ENCODE results near the gene CREB3L2. TPM values are rescaled to one million over a fixed set of nuclear protein-coding genes. Genes with fewer than 3 reads are reported as not detected.

Gene CREB3L2
- total RNA-seq, 1 experiment from 2014 or later: 16.0 TPM

GRCh38 chr7:137956183-137956582 is 45.7 kb downstream of the CREB3L2 start:
- Histone ChIP-seq H3K4me3 (no peak overlapping the region), H3K9me3 (replicated peaks) (no peaks in the 10 kb centered on the region), H3K4me1 (replicated peaks) (peaks cover 33% of the 10 kb centered on the region), H3K27me3 (replicated peaks) (no peaks in the 10 kb centered on the region), H3K27ac (no peak overlapping the region), H3K36me3 (0 out of 2 replicates have a peak, but pooled peaks cover 3% of the 10 kb centered on the region)
- no peak for DNase-seq (ENCODE audit: low read depth in 1 of 2, low spot score in 2 of 2)

GRCh38 chr7:137954614-137955013 is 47.3 kb downstream of the CREB3L2 start:
- Histone ChIP-seq H3K36me3 (0 out of 2 replicates have a peak, but pooled peaks cover 3% of the 10 kb centered on the region), H3K4me1 (replicated peaks) (peaks cover 31% of the 10 kb centered on the region), H3K9me3 (replicated peaks) (no peaks in the 10 kb centered on the region), H3K27me3 (replicated peaks) (no peaks in the 10 kb centered on the region), H3K27ac (peak overlapping the region; percentile 74), H3K4me3 (no peak overlapping the region)
- no peak for DNase-seq (ENCODE audit: low read depth in 1 of 2, low spot score in 2 of 2)

- H3K27ac ChIP-seq: peak overlapping the region; percentile 74
- no peak overlapping the region for H3K4me3 ChIP-seq
- 0 out of 2 replicates have a peak, but pooled peaks cover 3% of the 10 kb centered on the region for H3K36me3 ChIP-seq
- no peaks in the 10 kb centered on the region for H3K27me3 ChIP-seq (replicated peaks)
- H3K9me3 ChIP-seq (replicated peaks): no peaks in the 10 kb centered on the region
- peak; percentile 59 to 76 for DNase-seq (ENCODE audit: low read depth in 1 of 2, low spot score in 2 of 2)
- H3K4me1 ChIP-seq (replicated peaks): peaks cover 31% of the 10 kb centered on the region
Observed at GRCh38 chr7:137953665-137954470, 48.0 kb downstream of the CREB3L2 start.

GRCh38 chr7:137953043-137953664 is 48.7 kb downstream of the CREB3L2 start:
- no peaks in the 10 kb centered on the region for H3K9me3 ChIP-seq (replicated peaks)
- H3K4me3 ChIP-seq: no peak overlapping the region
- peaks cover 31% of the 10 kb centered on the region for H3K4me1 ChIP-seq (replicated peaks)
- H3K36me3 ChIP-seq: 0 out of 2 replicates have a peak, but pooled peaks cover 3% of the 10 kb centered on the region
- DNase-seq (ENCODE audit: low read depth in 1 of 2, low spot score in 2 of 2): peak in 1 of 2 experiments; percentile 72
- H3K27ac ChIP-seq: peak overlapping the region; percentile 74
- H3K27me3 ChIP-seq (replicated peaks): no peaks in the 10 kb centered on the region

- Histone ChIP-seq H3K9me3 (replicated peaks) (no peaks in the 10 kb centered on the region), H3K4me3 (no peak overlapping the region), H3K27me3 (replicated peaks) (no peaks in the 10 kb centered on the region), H3K36me3 (0 out of 2 replicates have a peak, but pooled peaks cover 3% of the 10 kb centered on the region), H3K27ac (peak overlapping the region; percentile 74), H3K4me1 (replicated peaks) (peaks cover 31% of the 10 kb centered on the region)
- DNase-seq (ENCODE audit: low read depth in 1 of 2, low spot score in 2 of 2): no peak
Observed at GRCh38 chr7:137952426-137952805, 49.5 kb downstream of the CREB3L2 start.

GRCh38 chr7:137951700-137952425 is 50.0 kb downstream of the CREB3L2 start:
- H3K4me1 ChIP-seq (replicated peaks): peaks cover 31% of the 10 kb centered on the region
- no peak overlapping the region for H3K27ac ChIP-seq
- DNase-seq (ENCODE audit: low read depth in 1 of 2, low spot score in 2 of 2): no peak
- no peaks in the 10 kb centered on the region for H3K9me3 ChIP-seq (replicated peaks)
- H3K4me3 ChIP-seq: no peak overlapping the region
- no peaks in the 10 kb centered on the region for H3K27me3 ChIP-seq (replicated peaks)
- H3K36me3 ChIP-seq: 0 out of 2 replicates have a peak, but pooled peaks cover 3% of the 10 kb centered on the region

- Histone ChIP-seq H3K4me1 (replicated peaks) (peaks cover 31% of the 10 kb centered on the region), H3K36me3 (peaks cover 3% of the 10 kb centered on the region; the same call in 1 of the 2 replicates), H3K4me3 (no peak overlapping the region), H3K9me3 (replicated peaks) (no peaks in the 10 kb centered on the region), H3K27me3 (replicated peaks) (no peaks in the 10 kb centered on the region), H3K27ac (no peak overlapping the region)
- no peak for DNase-seq (ENCODE audit: low read depth in 1 of 2, low spot score in 2 of 2)
Observed at GRCh38 chr7:137950967-137951366, 50.9 kb downstream of the CREB3L2 start.

- H3K27me3 ChIP-seq (replicated peaks): no peaks in the 10 kb centered on the region
- H3K27ac ChIP-seq: no peak overlapping the region
Observed at GRCh38 chr7:137950263-137950621, 51.6 kb downstream of the CREB3L2 start.

GRCh38 chr7:137949416-137950262 is 52.2 kb downstream of the CREB3L2 start:
- Histone ChIP-seq H3K4me1 (replicated peaks) (peaks cover 30% of the 10 kb centered on the region), H3K9me3 (replicated peaks) (no peaks in the 10 kb centered on the region), H3K4me3 (no peak overlapping the region), H3K27me3 (replicated peaks) (no peaks in the 10 kb centered on the region), H3K36me3 (peaks cover 5% of the 10 kb centered on the region; the same call in 1 of the 2 replicates), H3K27ac (no peak overlapping the region)
- DNase-seq (ENCODE audit: low read depth in 1 of 2, low spot score in 2 of 2): no peak

More at GRCh38 chr7:137950263-137950621, 51.6 kb downstream of the CREB3L2 start:
- DNase-seq (ENCODE audit: low read depth in 1 of 2, low spot score in 2 of 2): no peak
- H3K36me3 ChIP-seq: peaks cover 5% of the 10 kb centered on the region; the same call in 1 of the 2 replicates
- H3K4me1 ChIP-seq (replicated peaks): peaks cover 31% of the 10 kb centered on the region
- no peaks in the 10 kb centered on the region for H3K9me3 ChIP-seq (replicated peaks)
- H3K4me3 ChIP-seq: no peak overlapping the region

- no peak overlapping the region for H3K4me3 ChIP-seq
- no peaks in the 10 kb centered on the region for H3K9me3 ChIP-seq (replicated peaks)
- no peak overlapping the region for H3K27ac ChIP-seq
- DNase-seq (ENCODE audit: low read depth in 1 of 2, low spot score in 2 of 2): no peak
- peaks cover 5% of the 10 kb centered on the region; the same call in 1 of the 2 replicates for H3K36me3 ChIP-seq
- no peaks in the 10 kb centered on the region for H3K27me3 ChIP-seq (replicated peaks)
- H3K4me1 ChIP-seq (replicated peaks): peaks cover 28% of the 10 kb centered on the region
Observed at GRCh38 chr7:137948845-137949330, 53.0 kb downstream of the CREB3L2 start.

- Histone ChIP-seq H3K9me3 (replicated peaks) (no peaks in the 10 kb centered on the region), H3K27me3 (replicated peaks) (no peaks in the 10 kb centered on the region), H3K4me3 (no peak overlapping the region), H3K36me3 (peaks cover 5% of the 10 kb centered on the region; the same call in 1 of the 2 replicates), H3K4me1 (replicated peaks) (peaks cover 28% of the 10 kb centered on the region), H3K27ac (no peak overlapping the region)
- DNase-seq (ENCODE audit: low read depth in 1 of 2, low spot score in 2 of 2): no peak
Observed at GRCh38 chr7:137948083-137948844, 53.6 kb downstream of the CREB3L2 start.

- Histone ChIP-seq H3K36me3 (peaks cover 5% of the 10 kb centered on the region; the same call in 1 of the 2 replicates), H3K4me3 (no peak overlapping the region), H3K27ac (no peak overlapping the region), H3K27me3 (replicated peaks) (no peaks in the 10 kb centered on the region), H3K9me3 (replicated peaks) (no peaks in the 10 kb centered on the region), H3K4me1 (replicated peaks) (peaks cover 16% of the 10 kb centered on the region)
- DNase-seq (ENCODE audit: low read depth in 1 of 2, low spot score in 2 of 2): no peak
Observed at GRCh38 chr7:137947046-137947445, 54.8 kb downstream of the CREB3L2 start.
